GM23248 (cell line): ENCODE measurements around the gene ACSM2B. TPM values are rescaled to one million over a fixed set of nuclear protein-coding genes. Genes with fewer than 3 reads are reported as not detected.
"Not testable (repeated sequence)": the region's sequence is repeated elsewhere in the genome, so short reads cannot be mapped to it uniquely, and the experiment has no call there.

Experiments
- DNase-seq: peaks from one replicate; pipeline ENCODE4 v3.0.0-alpha.2; 2015
- H2AFZ ChIP-seq: fragments of 200-600 bp; sonication (generic); 2 replicates; pipeline ENCODE4 v1.6.1; 2016; ENCODE audit warnings: antibody characterized with exemption
- H3F3A ChIP-seq: fragments of 200-600 bp; sonication (generic); 2 replicates; pipeline ENCODE4 v1.6.1; 2016; ENCODE audit warnings: mild to moderate bottlenecking, antibody characterized with exemption, mixed run types; ENCODE audit not compliant: insufficient read depth
- H3K27ac ChIP-seq: fragments of 200-600 bp; sonication (generic); 2 replicates; pipeline ENCODE4 v1.5.1; 2016; ENCODE audit warnings: mild to moderate bottlenecking
- H3K27me3 ChIP-seq: fragments of 200-600 bp; sonication (generic); replicated peaks from 2 replicates; pipeline ENCODE4 v1.6.1; 2016; ENCODE audit warnings: mild to moderate bottlenecking; ENCODE audit not compliant: insufficient read depth
- H3K36me3 ChIP-seq: fragments of 200-600 bp; sonication (generic); 2 replicates; pipeline ENCODE4 v1.6.1; 2016; ENCODE audit warnings: low read depth, mild to moderate bottlenecking
- H3K4me1 ChIP-seq: fragments of 200-600 bp; sonication (generic); 2 replicates; pipeline ENCODE4 v1.6.1; 2016; ENCODE audit warnings: mild to moderate bottlenecking; ENCODE audit not compliant: insufficient read depth
- H3K4me2 ChIP-seq: fragments of 200-600 bp; sonication (generic); one replicate; pipeline ENCODE4 v1.6.1; 2016; ENCODE audit warnings: mild to moderate bottlenecking; ENCODE audit not compliant: unreplicated experiment
- H3K4me3 ChIP-seq: fragments of 200-600 bp; sonication (generic); 2 replicates; pipeline ENCODE4 v1.5.1; 2016; ENCODE audit warnings: mild to moderate bottlenecking
- H3K79me2 ChIP-seq: fragments of 200-600 bp; sonication (generic); 2 replicates; pipeline ENCODE4 v1.6.1; 2016; ENCODE audit warnings: mild to moderate bottlenecking; ENCODE audit not compliant: insufficient read depth
- H3K9ac ChIP-seq: fragments of 200-600 bp; sonication (generic); 2 replicates; pipeline ENCODE4 v1.6.1; 2016; ENCODE audit warnings: mild to moderate bottlenecking
- H3K9me2 ChIP-seq: fragments of 200-600 bp; sonication (generic); 2 replicates; pipeline ENCODE4 v1.6.1; 2016; ENCODE audit warnings: mixed run types, mild to moderate bottlenecking, moderate library complexity; ENCODE audit not compliant: insufficient read depth
- H3K9me3 ChIP-seq: fragments of 200-600 bp; sonication (generic); one replicate; pipeline ENCODE4 v1.6.1; 2017; ENCODE audit warnings: low read depth
- H4K20me1 ChIP-seq: fragments of 200-600 bp; sonication (generic); 2 replicates; pipeline ENCODE4 v1.6.0; 2016; ENCODE audit not compliant: insufficient read depth
- EZH2 ChIP-seq: fragments of 200-600 bp; sonication (generic); IDR thresholded peaks from 2 replicates; pipeline ENCODE4 v1.6.1; 2018; ENCODE audit warnings: antibody characterized with exemption, mild to moderate bottlenecking; ENCODE audit not compliant: insufficient read depth, poor library complexity, severe bottlenecking
- EZH2phosphoT487 ChIP-seq: fragments of 200-600 bp; sonication (generic); IDR thresholded peaks from 2 replicates; pipeline ENCODE4 v1.6.1; 2018; ENCODE audit warnings: antibody characterized with exemption, moderate library complexity, mild to moderate bottlenecking, low read depth; ENCODE audit not compliant: insufficient read depth
- WGBS, 2 experiments: methylation state at CpG; one replicate each; pipeline ENCODE4 v1.1.6; 2015 to 2017; ENCODE audit warnings: low lambda C conversion rate in 2 of 2, low coverage in 1 of 2; ENCODE audit errors: missing lambda C conversion rate in 2 of 2; 5-methylcytosine and 5-hydroxymethylcytosine counted together
- in situ Hi-C: fragments of 300-500 bp; cut with MboI; formaldehyde crosslinking; loops from 2 replicates; pipeline ENCODE4 v1.15.0; 2020
- polyA plus RNA-seq: library from polyadenylated mRNA; unstranded; fragments of >200 nt; fragmentation: Nextera tagmentation; extraction: Ambion mirVana; gene quantifications from 2 replicates; pipeline ENCODE4 v1.2.1, GENCODE V29; 2016
- total RNA-seq: library from RNA; depleted of rRNA; stranded (reverse); fragments of >200 nt; shearing (Covaris generic); gene quantifications from 2 replicates; pipeline ENCODE4 v1.2.3, GENCODE V29; 2014

ACSM2B gene
- total and polyA plus RNA-seq, 2 experiments from 2014 or later: not detected

- H3F3A ChIP-seq, H4K20me1 ChIP-seq, H3K27me3 ChIP-seq, H3K79me2 ChIP-seq, DNase-seq, H2AFZ ChIP-seq, H3K9me2 ChIP-seq, H3K9me3 ChIP-seq, H3K9ac ChIP-seq, H3K27ac ChIP-seq, H3K4me3 ChIP-seq, H3K4me2 ChIP-seq, in situ Hi-C loops, H3K4me1 ChIP-seq, H3K36me3 ChIP-seq: not testable (repeated sequence)
- 11 to 12% methylated on average over 6 of the region's 6 CpGs for WGBS, 2 experiments
Observed at GRCh38 chr16:20586112-20586511, 9.9 kb upstream of the ACSM2B start.

DNA sequence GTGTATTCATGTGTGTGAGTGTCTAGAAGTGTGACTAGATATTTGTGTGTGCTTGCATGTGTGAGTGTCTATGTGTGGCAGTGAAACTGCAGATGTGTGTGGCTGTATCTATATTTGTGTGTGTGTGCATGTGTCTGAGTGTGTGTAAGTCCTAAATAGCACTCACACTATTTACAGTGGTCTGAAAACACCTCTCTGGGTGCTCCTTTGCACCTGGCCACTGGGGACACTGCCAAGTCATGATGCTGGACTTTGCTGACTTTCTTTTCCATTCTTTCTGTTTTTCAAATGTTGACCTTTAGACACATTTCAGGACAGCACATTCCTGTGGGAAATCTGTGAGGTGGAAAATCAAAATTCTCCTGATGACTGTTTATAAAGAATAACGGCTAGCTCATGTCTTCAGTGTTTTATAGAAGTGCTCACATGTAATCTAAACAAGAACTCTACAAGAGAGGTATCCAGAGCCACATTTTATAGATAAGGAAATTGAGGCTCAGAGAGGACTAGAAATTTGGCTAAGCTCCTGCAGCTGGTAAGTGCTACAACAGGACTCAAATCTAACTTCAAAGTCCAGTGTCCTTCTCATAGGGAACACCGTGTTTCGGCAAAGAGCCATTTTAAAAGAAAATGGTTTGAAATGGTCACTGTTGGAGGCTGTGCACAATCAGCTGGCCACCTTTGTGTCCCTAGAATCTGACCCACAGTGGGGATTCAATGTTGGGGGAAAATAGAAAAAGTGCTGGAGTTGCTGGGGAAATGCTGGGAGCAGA, 4.5 kb upstream of the ACSM2B start:
- in situ Hi-C loops, H3K4me2 ChIP-seq, H3K4me1 ChIP-seq, H3K27ac ChIP-seq, H3K9me2 ChIP-seq, H3K27me3 ChIP-seq, H3K4me3 ChIP-seq, H3K36me3 ChIP-seq, H3K9me3 ChIP-seq, H4K20me1 ChIP-seq, H3F3A ChIP-seq, DNase-seq, H3K79me2 ChIP-seq, H2AFZ ChIP-seq, H3K9ac ChIP-seq: not testable (repeated sequence)
- no CpG with 5 or more reads among the region's 3 CpGs for WGBS, 2 experiments

- not testable (repeated sequence) for H2AFZ ChIP-seq, H3K36me3 ChIP-seq
Observed at GRCh38 chr16:20578091-20578490, 1.9 kb upstream of the ACSM2B start.

DNA sequence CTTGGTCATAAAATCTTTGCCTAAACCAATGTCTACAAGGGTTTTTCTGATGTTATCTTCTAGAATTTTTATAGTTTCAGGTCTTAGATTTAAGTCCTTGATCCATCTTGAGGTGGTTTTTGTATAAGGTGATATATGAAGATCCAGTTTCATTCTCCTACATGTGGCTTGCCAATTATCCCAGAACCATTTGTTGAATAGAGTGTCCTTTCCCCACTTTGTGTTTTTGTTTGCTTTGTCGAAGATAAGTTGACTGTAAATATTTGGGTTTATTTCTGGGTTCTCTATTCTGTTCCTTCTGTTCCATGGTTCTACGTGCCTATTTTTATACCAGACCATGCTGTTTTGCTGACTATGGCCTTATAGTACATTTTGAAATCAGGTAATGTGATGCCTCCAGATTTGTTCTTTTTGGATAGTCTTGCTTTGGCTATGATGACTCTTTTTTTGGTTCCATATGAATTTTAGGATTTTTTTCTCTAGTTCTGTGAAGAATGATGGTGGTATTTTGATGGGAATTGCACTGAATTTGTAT, 7.0 kb downstream of the ACSM2B start:
- H3K79me2 ChIP-seq: not testable (repeated sequence)
- WGBS, 2 experiments: 26 to 35% methylated on average over 2 of the region's 2 CpGs

More at GRCh38 chr16:20578091-20578490, 1.9 kb upstream of the ACSM2B start:
- DNase-seq, H3K9ac ChIP-seq, H3K79me2 ChIP-seq, H3K27me3 ChIP-seq, H4K20me1 ChIP-seq, H3K4me2 ChIP-seq, H3K27ac ChIP-seq, H3K4me1 ChIP-seq, in situ Hi-C loops, H3K9me3 ChIP-seq, H3K9me2 ChIP-seq, H3K4me3 ChIP-seq, H3F3A ChIP-seq: not testable (repeated sequence)
- WGBS, 2 experiments: 3 to 6% methylated on average over 2 of the region's 3 CpGs

DNA sequence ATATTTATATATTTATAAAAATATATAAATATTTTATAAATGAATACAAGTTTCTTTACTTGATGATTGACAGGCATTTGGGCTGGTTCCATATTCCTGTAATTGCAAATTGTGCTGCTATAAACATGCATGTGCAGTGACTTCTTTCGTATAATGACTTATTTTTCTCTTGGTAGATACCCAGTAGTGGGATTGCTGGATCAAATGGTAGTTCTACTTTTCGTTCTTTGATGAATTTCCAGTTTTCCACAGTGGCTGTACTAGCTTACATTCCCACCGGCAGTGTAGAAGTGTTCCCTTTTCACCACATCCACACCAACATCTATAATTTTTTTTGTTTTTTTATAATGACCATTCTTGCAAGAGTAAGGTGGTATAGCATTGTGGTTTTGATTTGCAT, 7.8 kb downstream of the ACSM2B start:
- Histone ChIP-seq H3K4me3 (no peak overlapping the region), H3K9me2 (no peaks in the 10 kb centered on the region), H3K4me2 (no peak overlapping the region), H3F3A (no peaks in the 10 kb centered on the region), H3K27me3 (no peaks in the 10 kb centered on the region), H3K36me3 (no peaks in the 10 kb centered on the region), H3K4me1 (no peaks in the 10 kb centered on the region), H4K20me1 (no peaks in the 10 kb centered on the region), H3K27ac (no peak overlapping the region), H3K79me2 (no peaks in the 10 kb centered on the region), H3K9ac (no peak overlapping the region), H2AFZ (no peak overlapping the region), H3K9me3 (no peaks in the 10 kb centered on the region)
- in situ Hi-C loops: no loop called here
- no peak for DNase-seq
- TF ChIP-seq EZH2phosphoT487: no peak
- no peak for TF ChIP-seq EZH2
- WGBS, 2 experiments: 34 to 38% methylated on average over 3 of the region's 3 CpGs

More for the DNA sequence above, 7.0 kb downstream of the ACSM2B start:
- H3K27ac ChIP-seq, H3K9me2 ChIP-seq, H3F3A ChIP-seq, H3K4me2 ChIP-seq, H3K27me3 ChIP-seq, H3K9me3 ChIP-seq, in situ Hi-C loops, H4K20me1 ChIP-seq, H3K4me1 ChIP-seq, H3K9ac ChIP-seq, H3K4me3 ChIP-seq, H3K36me3 ChIP-seq, H2AFZ ChIP-seq, DNase-seq: not testable (repeated sequence)
